GM12878 (cell line): Measurements from ENCODE around the gene SNED1. TPM values are rescaled to one million over a fixed set of nuclear protein-coding genes. Genes with fewer than 3 reads are reported as not detected.

ENCODE experiments used
- ATAC-seq: fragments of 200-7000 bp; cut with Tn5 transposase; 3 replicates; pipeline ENCODE4 v1.9.1; 2020; ENCODE audit warnings: mild to moderate bottlenecking, moderate library complexity
- BruUV-seq: library from RNA; stranded (reverse); fragments of 400-500 nt; replicated peaks from 2 replicates; lab custom pipeline; 2021; lab: Mats Ljungman, UMichigan
- CTCF ChIA-PET: fragments of 300-600 bp; sonication (Branson Sonifier 250); formaldehyde crosslinking; extraction: SDS; loops from one replicate; lab custom pipeline; 2021; ENCODE audit warnings: inconsistent platforms; lab: Yijun Ruan, JAX
- POLR2A ChIA-PET: fragments of 350-600 bp; formaldehyde crosslinking; extraction: SDS; loops from one replicate; lab custom pipeline; 2021; ENCODE audit warnings: inconsistent platforms; lab: Charles Lee
- RAD21 ChIA-PET: fragments of 300-600 bp; sonication (Branson Sonifier 250); formaldehyde crosslinking; loops from one replicate; lab custom pipeline; 2023; ENCODE audit warnings: antibody characterized with exemption; ENCODE audit not compliant: unreplicated experiment; lab: Charles Lee
- SMC1A ChIA-PET: fragments of 300-600 bp; sonication (Branson Sonifier 250); formaldehyde crosslinking; loops from one replicate; lab custom pipeline; 2023; ENCODE audit not compliant: unreplicated experiment, uncharacterized antibody; lab: Charles Lee
- DNase-seq: peaks from one replicate; pipeline ENCODE4 v3.0.0-alpha.2; 2011; ENCODE audit warnings: low read depth, low spot score
- FAIRE-seq: peaks from 3 replicates; lab custom pipeline; 2011; peaks lifted over from hg19 to GRCh38; lab: Jason Lieb, UNC
- H2AFZ ChIP-seq: 2 replicates; pipeline ENCODE4 v1.6.0; 2011; ENCODE audit warnings: low read depth, low read length, control low read depth; ENCODE audit not compliant: control insufficient read depth
- H3K27ac ChIP-seq: 2 replicates; pipeline ENCODE4 v1.5.1; 2011; ENCODE audit warnings: control low read depth; ENCODE audit not compliant: control insufficient read depth, insufficient read depth
- H3K27me3 ChIP-seq, 2 experiments: replicated peaks in 1 of 2; 2 replicates each; pipeline versions ENCODE4 v1.6.0 to v1.6.1; 2011; ENCODE audit warnings: low read length in 1 of 2; ENCODE audit not compliant: control insufficient read depth in 2 of 2, insufficient read depth in 2 of 2
- H3K36me3 ChIP-seq, 2 experiments: 2 replicates each; pipeline ENCODE4 v1.5.1; 2011; ENCODE audit warnings: low read length in 1 of 2; ENCODE audit not compliant: control insufficient read depth in 2 of 2, insufficient read depth in 2 of 2
- H3K4me1 ChIP-seq: 2 replicates; pipeline ENCODE4 v1.6.1; 2011; ENCODE audit warnings: mild to moderate bottlenecking, low read length, moderate library complexity, mixed read lengths; ENCODE audit not compliant: control insufficient read depth, insufficient read depth
- H3K4me2 ChIP-seq: 2 replicates; pipeline ENCODE4 v1.6.0; 2011; ENCODE audit warnings: control low read depth; ENCODE audit not compliant: control insufficient read depth, insufficient read depth
- H3K4me3 ChIP-seq: fragments of 200-600 bp; sonication (generic); 2 replicates; pipeline ENCODE4 v1.5.1; 2016
- H3K79me2 ChIP-seq: 2 replicates; pipeline ENCODE4 v1.6.0; 2011; ENCODE audit warnings: low read length; ENCODE audit not compliant: control insufficient read depth, insufficient read depth
- H3K9ac ChIP-seq: 2 replicates; pipeline ENCODE4 v1.8.0; 2011; ENCODE audit warnings: low read length, control low read depth, mixed read lengths; ENCODE audit not compliant: control insufficient read depth, insufficient read depth
- H3K9me3 ChIP-seq: replicated peaks from 3 replicates; pipeline ENCODE4 v1.5.1; 2011; ENCODE audit warnings: mild to moderate bottlenecking, low read length; ENCODE audit not compliant: control insufficient read depth, insufficient read depth
- H4K20me1 ChIP-seq: 2 replicates; pipeline ENCODE4 v1.6.0; 2011; ENCODE audit not compliant: control insufficient read depth, insufficient read depth
- CHD2 ChIP-seq: IDR thresholded peaks from 2 replicates; pipeline ENCODE4 v1.6.1; 2011; ENCODE audit warnings: low read depth, low read length, improper control_type of control experiment, borderline replicate concordance
- CTCF ChIP-seq, 3 experiments: IDR thresholded peaks in 2 of 3; conservative IDR thresholded peaks in 1 of 3; 2 replicates each; pipeline ENCODE4 v1.5.1; 2011; ENCODE audit warnings: low read depth in 3 of 3, low read length in 3 of 3, mild to moderate bottlenecking in 3 of 3, control low read depth in 2 of 3, moderate library complexity in 2 of 3, inconsistent platforms in 1 of 3, mixed read lengths in 1 of 3; ENCODE audit not compliant: control insufficient read depth in 2 of 3, insufficient read depth in 1 of 3; ENCODE audit errors: extremely low read depth in 1 of 3
- ESRRA ChIP-seq: IDR thresholded peaks from 2 replicates; pipeline ENCODE4 v1.6.1; 2012; ENCODE audit warnings: mild to moderate bottlenecking, low read length, improper control_type of control experiment
- GATAD2B ChIP-seq: fragments of 450-650 bp; conservative IDR thresholded peaks from 2 replicates; pipeline ENCODE4 v1.6.1; 2017; ENCODE audit warnings: low read depth, mild to moderate bottlenecking, moderate library complexity
- HSF1 ChIP-seq: fragments of 150-350 bp; IDR thresholded peaks from 2 replicates; pipeline ENCODE4 v1.6.1; 2014; ENCODE audit warnings: mild to moderate bottlenecking, low read depth, low read length
- IRF3 ChIP-seq: fragments of 450-650 bp; IDR thresholded peaks from 2 replicates; pipeline ENCODE4 v1.6.1; 2014; ENCODE audit warnings: mild to moderate bottlenecking
- NBN ChIP-seq: fragments of 450-650 bp; IDR thresholded peaks from 2 replicates; pipeline ENCODE4 v1.6.1; 2016
- NFYB ChIP-seq: IDR thresholded peaks from 2 replicates; pipeline ENCODE4 v1.6.1; 2011; ENCODE audit warnings: low read depth, mild to moderate bottlenecking, low read length, improper control_type of control experiment, moderate library complexity; ENCODE audit not compliant: insufficient read depth
- NR2F1 ChIP-seq: fragments of 450-650 bp; conservative IDR thresholded peaks from 2 replicates; pipeline ENCODE4 v1.6.1; 2017; ENCODE audit warnings: mild to moderate bottlenecking
- SIN3A ChIP-seq: IDR thresholded peaks from 2 replicates; pipeline ENCODE4 v1.6.1; 2012; ENCODE audit warnings: low read depth, low read length, improper control_type of control experiment
- SKIL ChIP-seq: fragments of 450-650 bp; IDR thresholded peaks from 2 replicates; pipeline ENCODE4 v1.6.1; 2017; ENCODE audit warnings: mild to moderate bottlenecking, low read depth, inconsistent platforms; ENCODE audit not compliant: poor library complexity, severe bottlenecking
- SMAD1 ChIP-seq: fragments of 450-650 bp; IDR thresholded peaks from 2 replicates; pipeline ENCODE4 v1.6.1; 2018; ENCODE audit warnings: mild to moderate bottlenecking, low read depth; ENCODE audit not compliant: partially characterized antibody
- TBL1XR1 ChIP-seq: IDR thresholded peaks from 2 replicates; pipeline ENCODE4 v1.6.1; 2012; ENCODE audit warnings: low read depth, low read length, improper control_type of control experiment
- WGBS: methylation state at CpG from one replicate; pipeline ENCODE4 v1.1.6; 2016; ENCODE audit warnings: low lambda C conversion rate; ENCODE audit not compliant: insufficient replicate concordance, insufficient coverage; ENCODE audit errors: missing lambda C conversion rate; 5-methylcytosine and 5-hydroxymethylcytosine counted together
- in situ Hi-C: fragments of 300-500 bp; cut with MboI; formaldehyde crosslinking; loops from 9 replicates; pipeline ENCODE4 v1.14.3; 2018; ENCODE audit warnings: mixed read lengths
- intact Hi-C: fragments of 100-400 bp; cut with micrococcal nuclease; formaldehyde crosslinking; loops from one replicate; pipeline ENCODE4 v1.14.2; 2022; ENCODE audit not compliant: unreplicated experiment
- polyA plus RNA-seq, 11 experiments: library from polyadenylated mRNA; depleted of rRNA in 4 of 11; unstranded in 6 of 11; stranded (reverse) in 5 of 11; fragments of >200 nt; fragmentation: Nextera tagmentation in 4 of 11; fragmentation: Illumina TruSeq in 1 of 11; extraction: Ambion mirVana in 4 of 11; extraction: Trizol in 1 of 11; gene quantifications; 1 replicate in 1 of 11; 2 replicates in 10 of 11; pipeline versions ENCODE4 v1.2.1 to v1.2.3, GENCODE V29; 2011 to 2016; ENCODE audit warnings: inconsistent platforms in 2 of 11, missing spikeins in 2 of 11, low read depth in 1 of 11
- total RNA-seq, 4 experiments: library from RNA; depleted of rRNA in 3 of 4; stranded (reverse); fragments of >200 nt in 3 of 4; fragmentation: Illumina TruSeq in 1 of 4; extraction: Trizol in 1 of 4; gene quantifications; 2 replicates each; pipeline versions ENCODE4 v1.2.1 to v1.2.3, GENCODE V29; 2013 to 2021
- TF ChIP-seq, protein P1 (sequence below): IDR thresholded peaks from 2 replicates; pipeline ENCODE4 v1.6.1; 2012; ENCODE audit warnings: low read depth, low read length, improper control_type of control experiment

The SNED1 gene
- total and polyA plus RNA-seq, 10 of the 15 experiments (the other 5 are each of a cell fraction or from before 2014, with no cell fraction given): 0.05 to 8.4 (median 3.0) TPM

- TF ChIP-seq, protein P1, sequence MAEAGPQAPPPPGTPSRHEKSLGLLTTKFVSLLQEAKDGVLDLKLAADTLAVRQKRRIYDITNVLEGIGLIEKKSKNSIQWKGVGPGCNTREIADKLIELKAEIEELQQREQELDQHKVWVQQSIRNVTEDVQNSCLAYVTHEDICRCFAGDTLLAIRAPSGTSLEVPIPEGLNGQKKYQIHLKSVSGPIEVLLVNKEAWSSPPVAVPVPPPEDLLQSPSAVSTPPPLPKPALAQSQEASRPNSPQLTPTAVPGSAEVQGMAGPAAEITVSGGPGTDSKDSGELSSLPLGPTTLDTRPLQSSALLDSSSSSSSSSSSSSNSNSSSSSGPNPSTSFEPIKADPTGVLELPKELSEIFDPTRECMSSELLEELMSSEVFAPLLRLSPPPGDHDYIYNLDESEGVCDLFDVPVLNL: no peak
- no peak for TF ChIP-seq IRF3
- TF ChIP-seq HSF1: no peak
- no peak for TF ChIP-seq CHD2
- TF ChIP-seq TBL1XR1: no peak
Observed at GRCh38 chr2:241091201-241091600, 92.8 kb downstream of the SNED1 start (continued).

- DNase-seq: no peak
- in situ Hi-C loops (no loop called here), intact Hi-C loops (no loop called here)
- Histone ChIP-seq H3K27me3 (no peaks in the 10 kb centered on the region), H2AFZ (no peak overlapping the region), H3K4me2 (no peak overlapping the region), H3K79me2 (peaks cover 25% of the 10 kb centered on the region), H3K9ac (no peak overlapping the region), H3K27ac (no peak overlapping the region), H3K36me3 (peaks cover 25 to 49% of the 10 kb centered on the region in 2 experiments), H4K20me1 (no peaks in the 10 kb centered on the region), H3K4me1 (peaks cover 29% of the 10 kb centered on the region), H3K4me3 (no peak overlapping the region), H3K9me3 (no peaks in the 10 kb centered on the region)
- WGBS: 96% methylated on average over 22 of the region's 22 CpGs
- ChIA-PET CTCF (interaction anchor here (1.2 to 2.6 kb wide), 2 partner anchors 13 to 30 kb away, joined by 3 to 9 read pairs; no protein-coding TSS in a partner anchor), RAD21 (no interaction called here), SMC1A (interaction anchor here (1.5 kb wide), 1 partner anchor 13 kb away, joined by 3 read pairs; no protein-coding TSS in a partner anchor), POLR2A (interaction anchor here (1.1 kb wide), 1 partner anchor 58 kb away, joined by 3 read pairs; no protein-coding TSS in a partner anchor)
- BruUV-seq: no TSS peak
- no peak for ATAC-seq
- TF ChIP-seq SKIL: no peak
- no peak for TF ChIP-seq NR2F1
- no peak for TF ChIP-seq SIN3A
- TF ChIP-seq GATAD2B: no peak
- no peak for TF ChIP-seq ESRRA
- TF ChIP-seq NFYB: no peak
- TF ChIP-seq CTCF (IDR thresholded peaks at IDR 0.05 in 2 of 3, conservative IDR thresholded peaks at IDR 0.05 in 1 of 3; ENCODE audit: control insufficient read depth in 2 of 3, extremely low read depth in 1 of 3, insufficient read depth in 1 of 3, low read depth in 3 of 3, low read length in 3 of 3): no peak
- no peak for TF ChIP-seq SMAD1
- no peak for TF ChIP-seq NBN
- no peak for FAIRE-seq
Observed at GRCh38 chr2:241091734-241092445, 93.5 kb downstream of the SNED1 start.
